ENCODE results near the gene MIOS. TPM values are rescaled to one million over a fixed set of nuclear protein-coding genes. Genes with fewer than 3 reads are reported as not detected.

The MIOS gene
- total and polyA plus RNA-seq, 2 of the 8 experiments (the other 6 are each of a cell fraction or from before 2014, with no cell fraction given) = 15.5 to 50.7 TPM

GRCh38 chr7:7536396-7537019, 30.2 kb upstream of the MIOS start:
- CTCF ChIA-PET (ENCODE audit: partially characterized antibody) = interaction anchor here (0.7 kb wide), 2 partner anchors 112 to 168 kb away, joined by 3 read pairs; no protein-coding TSS in a partner anchor

More at GRCh38 chr7:7536396-7537019, 30.2 kb upstream of the MIOS start:
- H3K14ac ChIP-seq (ENCODE audit: insufficient read length) = no peak overlapping the region
- DNase-seq (ENCODE audit: low read depth in 1 of 2, low spot score in 2 of 2) = no peak
- no peak overlapping the region for H2BK20ac ChIP-seq (ENCODE audit: low read length)
- 93% methylated on average over 5 of the region's 5 CpGs; no CpG with 5 or more reads in 1 of the 2 experiments for WGBS, 2 experiments (ENCODE audit: extremely low coverage in 1 of 2, insufficient coverage in 1 of 2, insufficient read length in 1 of 2, insufficient replicate concordance in 2 of 2, low coverage in 1 of 2, low lambda C conversion rate in 2 of 2, missing lambda C conversion rate in 1 of 2)
- H4K91ac ChIP-seq (replicated peaks; ENCODE audit: insufficient read length, low read length) = no peak overlapping the region
- no peaks in the 10 kb centered on the region for H3K4me1 ChIP-seq (replicated peaks in 1 of 4; ENCODE audit: control insufficient read depth in 3 of 4, insufficient read depth in 4 of 4, low read length in 3 of 4)
- no peak overlapping the region for H3K56ac ChIP-seq (replicated peaks; ENCODE audit: insufficient read length, low read depth, low read length)
- no peak overlapping the region for H2AFZ ChIP-seq (ENCODE audit: low read length)
- no peaks in the 10 kb centered on the region for H3K79me2 ChIP-seq (ENCODE audit: control insufficient read depth in 1 of 2, insufficient read depth in 2 of 2, low read length in 2 of 2)
- no peak for FAIRE-seq
- TF ChIP-seq TAF1 (IDR thresholded peaks at IDR 0.05; ENCODE audit: low read depth, low read length) (no peak), CBX8 (IDR thresholded peaks at IDR 0.05; ENCODE audit: borderline replicate concordance, low read depth, low read length) (no peak), KDM1A (IDR thresholded peaks at IDR 0.05; ENCODE audit: borderline replicate concordance, low read length) (no peak), ASH2L (IDR thresholded peaks at IDR 0.05; ENCODE audit: low read length) (no peak), POLR2A (IDR thresholded peaks at IDR 0.05; ENCODE audit: control extremely low read depth in 1 of 2, low read depth in 2 of 2, low read length in 2 of 2) (no peak)
- H3K4ac ChIP-seq (replicated peaks; ENCODE audit: insufficient read length, low read depth, low read length) = no peak overlapping the region
- H2BK12ac ChIP-seq (ENCODE audit: low read depth, low read length) = no peak overlapping the region
- H3K4me2 ChIP-seq (ENCODE audit: insufficient read depth in 1 of 2, low read depth in 2 of 2, low read length in 2 of 2) = no peak overlapping the region
- H3K4me3 ChIP-seq (ENCODE audit: extremely low read depth in 1 of 4, insufficient read depth in 2 of 4, low read depth in 3 of 4, low read length in 4 of 4) = no peak overlapping the region
- no peak overlapping the region for H2AK5ac ChIP-seq (ENCODE audit: low read depth, low read length)
- H2BK15ac ChIP-seq (ENCODE audit: low read length) = no peak overlapping the region
- no peaks in the 10 kb centered on the region for H3K23me2 ChIP-seq (ENCODE audit: low read depth, low read length)
- H4K20me1 ChIP-seq (replicated peaks in 1 of 2; ENCODE audit: control insufficient read depth in 1 of 2, insufficient read depth in 2 of 2, low read length in 2 of 2) = no peaks in the 10 kb centered on the region
- no peak overlapping the region for H4K5ac ChIP-seq (ENCODE audit: insufficient read length, low read depth, low read length)
- no peak overlapping the region for H4K8ac ChIP-seq (ENCODE audit: extremely low read depth, insufficient read depth, low read length)
- no peak overlapping the region for H3K9ac ChIP-seq (replicated peaks in 1 of 4; ENCODE audit: extremely low read depth in 1 of 4, low read depth in 3 of 4, low read length in 3 of 4)
- no peak overlapping the region for H3K27ac ChIP-seq (ENCODE audit: low read depth, low read length)
- no peaks in the 10 kb centered on the region for H3K79me1 ChIP-seq (ENCODE audit: low read depth, low read length)
- H3K27me3 ChIP-seq (replicated peaks in 1 of 4; ENCODE audit: control insufficient read depth in 3 of 4, extremely low read depth in 1 of 4, insufficient read depth in 3 of 4, low read length in 3 of 4) = no peaks in the 10 kb centered on the region
- H2BK5ac ChIP-seq (ENCODE audit: low read depth, low read length) = no peak overlapping the region
- H3K9me3 ChIP-seq (ENCODE audit: insufficient read depth in 2 of 2, low read depth in 1 of 2, low read length in 1 of 2) = no peaks in the 10 kb centered on the region
- H3K23ac ChIP-seq (ENCODE audit: insufficient read length) = no peak overlapping the region
- H3K18ac ChIP-seq (ENCODE audit: extremely low read depth, low read length) = no peak overlapping the region
- H3K36me3 ChIP-seq (ENCODE audit: control insufficient read depth in 2 of 4, insufficient read depth in 4 of 4, low read length in 3 of 4) = no peaks in the 10 kb centered on the region
- POLR2A ChIA-PET (ENCODE audit: partially characterized antibody) = no interaction called here
- H2BK120ac ChIP-seq (replicated peaks; ENCODE audit: low read depth, low read length) = no peak overlapping the region

Measured in H1 (cell line).